ENCODE measurements around the gene DNAJC17.

DNAJC17 gene

GRCh38 chr15:40722354-40722753, 84.9 kb downstream of the DNAJC17 start:
- no peak overlapping the region for H3K27ac ChIP-seq (ENCODE audit: low read depth, low read length)
- no peaks in the 10 kb centered on the region for H3K36me3 ChIP-seq (ENCODE audit: control insufficient read depth in 5 of 5, insufficient read depth in 5 of 5, low read length in 5 of 5)
- no peaks in the 10 kb centered on the region for H3K4me1 ChIP-seq (ENCODE audit: control insufficient read depth in 5 of 5, insufficient read depth in 5 of 5, low read length in 5 of 5)
- H3K9ac ChIP-seq (ENCODE audit: low read length in 5 of 5): no peak overlapping the region
- no peaks in the 10 kb centered on the region for H3K27me3 ChIP-seq (ENCODE audit: control insufficient read depth in 5 of 5, insufficient read depth in 4 of 5, low read length in 5 of 5)
- no peak overlapping the region for H3K4me3 ChIP-seq (ENCODE audit: low read depth in 1 of 5, low read length in 5 of 5)
- H3K9me3 ChIP-seq (ENCODE audit: control insufficient read depth in 5 of 5, low read length in 5 of 5): no peaks in the 10 kb centered on the region

GRCh38 chr15:40721701-40722100, 85.6 kb downstream of the DNAJC17 start:
- Histone ChIP-seq H3K27ac (ENCODE audit: low read depth, low read length) (no peak overlapping the region), H3K36me3 (ENCODE audit: control insufficient read depth in 5 of 5, insufficient read depth in 5 of 5, low read length in 5 of 5) (no peaks in the 10 kb centered on the region), H3K4me1 (ENCODE audit: control insufficient read depth in 5 of 5, insufficient read depth in 5 of 5, low read length in 5 of 5) (no peaks in the 10 kb centered on the region), H3K9ac (ENCODE audit: low read length in 5 of 5) (no peak overlapping the region), H3K27me3 (ENCODE audit: control insufficient read depth in 5 of 5, insufficient read depth in 4 of 5, low read length in 5 of 5) (no peaks in the 10 kb centered on the region), H3K9me3 (ENCODE audit: control insufficient read depth in 5 of 5, low read length in 5 of 5) (no peaks in the 10 kb centered on the region), H3K4me3 (ENCODE audit: low read depth in 1 of 5, low read length in 5 of 5) (no peak overlapping the region)

- Histone ChIP-seq H3K27ac (ENCODE audit: low read depth, low read length) (no peak overlapping the region), H3K27me3 (ENCODE audit: control insufficient read depth in 5 of 5, insufficient read depth in 4 of 5, low read length in 5 of 5) (no peaks in the 10 kb centered on the region), H3K9me3 (ENCODE audit: control insufficient read depth in 5 of 5, low read length in 5 of 5) (no peaks in the 10 kb centered on the region), H3K9ac (ENCODE audit: low read length in 5 of 5) (no peak overlapping the region), H3K4me1 (ENCODE audit: control insufficient read depth in 5 of 5, insufficient read depth in 5 of 5, low read length in 5 of 5) (no peaks in the 10 kb centered on the region), H3K36me3 (ENCODE audit: control insufficient read depth in 5 of 5, insufficient read depth in 5 of 5, low read length in 5 of 5) (no peaks in the 10 kb centered on the region), H3K4me3 (ENCODE audit: low read depth in 1 of 5, low read length in 5 of 5) (no peak overlapping the region)
These were observed 91.1 kb downstream of the DNAJC17 start for GRCh38 chr15:40716165-40716564.
